GM19238 (cell line): ENCODE results near the gene ARHGAP6.
A peak's percentile ranks its signal among the peaks of the same experiment; 100 is the strongest.
"Not testable (repeated sequence)": the region's sequence is repeated elsewhere in the genome, so short reads cannot be mapped to it uniquely, and the experiment has no call there.

ENCODE experiments used
- DNase-seq: peaks from one replicate; pipeline ENCODE4 v3.0.0; 2011; ENCODE audit warnings: low spot score; ENCODE audit not compliant: insufficient read length

ARHGAP6 gene

GRCh38 chrX:11528623-11529022 lies 137.1 kb downstream of the ARHGAP6 start:
- peak; percentile 2 for DNase-seq

DNA sequence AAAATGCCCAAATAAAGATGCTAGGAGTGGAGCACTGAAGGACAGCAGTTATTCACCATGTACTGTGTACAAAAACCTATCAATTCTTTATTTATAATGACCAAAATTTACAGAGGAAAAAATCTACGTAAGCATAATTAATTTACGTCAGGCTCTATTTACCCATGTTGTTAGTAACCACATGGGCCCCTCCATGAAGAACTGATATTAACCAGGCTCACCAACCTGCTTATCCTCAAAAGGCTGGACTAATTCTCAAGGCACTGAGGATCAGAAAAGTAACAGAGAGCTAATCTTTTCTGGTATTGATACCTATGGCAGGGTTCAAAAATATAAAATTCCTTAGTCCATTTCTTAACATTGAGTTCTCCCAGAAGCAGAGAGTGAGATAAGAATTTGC lies 140.0 kb downstream of the ARHGAP6 start:
- no peak for DNase-seq

GRCh38 chrX:11519234-11519633 lies 146.5 kb downstream of the ARHGAP6 start:
- not testable (repeated sequence) for DNase-seq

DNA sequence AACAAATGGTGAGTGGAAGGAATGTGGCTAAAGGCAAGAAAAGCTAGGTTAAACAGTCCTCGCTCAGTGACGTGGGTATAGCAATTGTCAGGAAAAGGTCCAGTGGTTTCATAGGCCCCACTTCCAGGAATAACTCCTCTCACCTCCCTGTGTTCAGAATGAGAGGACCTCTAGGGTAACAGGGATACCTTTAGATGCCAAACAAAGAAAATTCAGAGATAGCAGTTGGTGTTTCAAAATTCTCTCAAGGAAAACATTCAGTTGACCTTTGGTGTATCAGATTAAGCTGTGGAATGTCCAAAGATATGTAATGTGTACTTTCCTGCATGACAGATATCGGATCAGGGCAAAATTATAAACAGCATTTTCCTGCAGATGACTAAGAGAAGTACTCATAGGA lies 155.9 kb downstream of the ARHGAP6 start:
- DNase-seq = no peak

GRCh38 chrX:11504234-11504633 lies 161.5 kb downstream of the ARHGAP6 start:
- DNase-seq = no peak

GRCh38 chrX:11499076-11500044 lies 166.4 kb downstream of the ARHGAP6 start:
- no peak for DNase-seq

DNA sequence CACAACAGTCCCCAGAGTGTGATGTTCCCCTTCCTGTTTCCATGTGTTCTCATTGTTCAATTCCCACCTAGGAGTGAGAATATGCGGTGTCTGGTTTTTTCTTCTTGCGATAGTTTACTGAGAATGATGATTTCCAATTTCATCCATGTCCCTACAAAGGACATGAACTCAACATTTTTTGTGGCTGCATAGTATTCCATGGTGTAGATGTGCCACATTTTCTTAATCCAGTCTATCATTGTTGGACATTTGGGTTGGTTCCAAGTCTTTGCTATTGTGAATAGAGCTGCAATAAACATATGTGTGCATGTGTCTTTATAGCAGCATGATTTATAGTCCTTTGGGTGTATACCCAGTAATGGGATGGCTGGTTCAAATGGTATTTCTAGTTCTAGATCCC lies 174.3 kb downstream of the ARHGAP6 start:
- not testable (repeated sequence) for DNase-seq

GRCh38 chrX:11484290-11484689 lies 181.4 kb downstream of the ARHGAP6 start:
- no peak for DNase-seq

DNA sequence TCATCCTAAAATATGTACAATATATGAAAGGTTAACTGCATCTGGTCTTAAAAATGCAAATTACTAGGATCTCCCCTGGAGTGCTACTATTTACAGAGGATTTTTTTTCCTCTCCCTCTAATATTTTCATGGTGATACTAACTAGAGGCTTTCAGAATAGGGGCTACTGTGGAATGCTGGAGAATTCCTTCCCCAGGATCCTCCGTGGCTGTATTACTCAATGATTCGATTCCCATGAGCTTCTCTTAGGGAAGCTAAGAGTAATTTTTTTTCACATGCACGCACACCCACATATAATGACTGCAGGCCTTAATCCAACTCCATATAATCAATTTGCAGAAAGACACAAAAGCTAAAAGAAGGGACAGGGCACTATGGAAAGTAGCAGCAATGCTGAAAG lies 184.7 kb downstream of the ARHGAP6 start:
- DNase-seq = no peak

- DNase-seq = no peak
Measured at GRCh38 chrX:11480626-11481025, 185.1 kb downstream of the ARHGAP6 start.

- no peak for DNase-seq
Measured at GRCh38 chrX:11478911-11479310, 186.8 kb downstream of the ARHGAP6 start.

DNA sequence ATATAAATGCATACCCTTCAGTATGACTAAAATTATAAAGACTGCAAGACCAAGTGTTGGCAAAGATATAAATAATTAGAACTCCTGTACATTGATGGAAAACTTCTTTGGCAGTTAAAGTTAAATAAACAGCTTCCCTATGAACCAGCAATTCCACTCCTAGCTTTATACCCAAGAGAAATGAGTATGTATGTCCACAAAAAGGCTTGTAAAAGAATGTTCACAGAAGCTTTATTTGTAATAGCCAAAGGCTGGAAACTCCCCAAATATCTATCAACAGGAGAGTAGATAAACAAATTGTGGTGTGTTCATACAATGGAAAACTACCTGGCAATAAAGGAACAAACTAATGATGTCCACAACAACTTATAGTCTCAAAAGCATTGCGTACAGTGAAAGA lies 187.7 kb downstream of the ARHGAP6 start:
- no peak for DNase-seq

DNA sequence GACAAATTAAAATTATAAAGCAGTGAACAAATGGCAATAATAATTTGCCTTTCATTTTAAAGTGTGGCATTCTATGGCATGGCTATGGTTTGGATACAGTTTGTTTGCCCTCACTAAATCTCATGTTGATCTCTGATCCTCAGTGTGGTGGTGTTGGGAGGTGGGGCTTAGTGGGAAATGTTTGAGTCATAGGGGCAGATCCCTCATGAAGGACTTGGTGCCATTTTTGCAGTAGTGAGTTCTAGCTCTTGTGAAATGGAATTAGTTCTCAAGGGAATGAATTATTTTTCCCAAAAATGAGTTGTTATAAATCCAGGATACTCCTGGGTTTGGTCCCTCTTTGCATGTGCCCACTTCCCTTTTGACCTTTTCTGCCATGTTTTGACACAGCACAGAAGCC lies 191.1 kb downstream of the ARHGAP6 start:
- DNase-seq = no peak

GRCh38 chrX:11474021-11474420 lies 191.7 kb downstream of the ARHGAP6 start:
- DNase-seq = no peak

DNA sequence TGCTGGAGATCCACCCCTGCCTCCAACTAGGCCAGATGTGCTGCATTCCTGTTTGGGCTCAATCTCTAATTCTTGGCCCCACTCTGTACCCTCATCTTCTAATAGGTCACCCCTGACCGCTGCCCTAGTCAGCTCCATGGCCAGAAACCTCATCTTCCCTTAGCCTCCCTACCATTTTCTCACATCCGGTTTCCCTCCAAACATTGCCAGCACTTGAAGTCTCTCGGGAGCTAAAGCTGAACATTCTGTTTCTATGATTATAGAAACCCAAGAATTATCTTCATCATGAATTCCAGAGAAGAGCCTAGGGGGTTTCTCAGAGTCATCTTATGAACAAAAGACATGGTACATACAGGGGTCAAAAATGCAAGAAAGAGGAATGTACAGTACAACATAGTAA lies 192.8 kb downstream of the ARHGAP6 start:
- no peak for DNase-seq

- no peak for DNase-seq
Measured at GRCh38 chrX:11472381-11472780, 193.3 kb downstream of the ARHGAP6 start.

GRCh38 chrX:11470250-11470974 lies 195.3 kb downstream of the ARHGAP6 start:
- DNase-seq = no peak

DNA sequence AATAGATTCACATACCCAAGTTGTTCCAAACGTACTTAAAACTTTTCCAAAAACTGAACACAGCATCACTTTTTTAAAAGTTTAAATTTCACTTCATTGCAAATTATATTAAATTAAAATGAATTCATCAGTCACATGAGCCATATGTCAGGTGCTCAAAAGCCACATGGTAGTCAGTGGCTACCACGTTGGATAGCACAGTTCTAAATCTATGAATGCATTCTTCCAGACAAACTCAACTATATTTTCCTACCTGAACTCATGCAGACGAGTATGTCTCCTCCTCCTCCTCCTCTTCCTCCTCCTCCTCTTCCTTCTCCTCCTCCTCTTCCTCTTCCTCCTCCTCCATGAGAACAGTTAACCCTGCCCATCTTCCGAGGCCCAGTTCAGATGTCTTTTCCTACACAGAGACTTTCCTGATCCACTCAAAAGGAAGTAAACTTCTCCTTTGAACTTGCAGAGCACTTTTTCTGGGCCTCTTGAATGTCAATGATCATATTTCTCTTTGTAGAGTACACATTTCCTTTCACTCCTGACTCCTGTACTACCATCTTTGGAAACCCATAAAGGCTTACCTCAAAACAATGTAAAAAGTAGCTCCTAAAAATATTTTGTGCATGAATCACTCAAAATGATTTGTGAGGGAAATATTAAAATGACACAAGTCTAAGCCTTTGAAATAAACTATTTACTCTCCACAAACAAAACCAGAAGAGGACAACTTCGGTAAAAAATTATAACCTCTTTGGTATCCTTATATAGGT lies 199.9 kb downstream of the ARHGAP6 start:
- no peak for DNase-seq

GRCh38 chrX:11464836-11465463 lies 200.8 kb downstream of the ARHGAP6 start:
- no peak for DNase-seq

DNA sequence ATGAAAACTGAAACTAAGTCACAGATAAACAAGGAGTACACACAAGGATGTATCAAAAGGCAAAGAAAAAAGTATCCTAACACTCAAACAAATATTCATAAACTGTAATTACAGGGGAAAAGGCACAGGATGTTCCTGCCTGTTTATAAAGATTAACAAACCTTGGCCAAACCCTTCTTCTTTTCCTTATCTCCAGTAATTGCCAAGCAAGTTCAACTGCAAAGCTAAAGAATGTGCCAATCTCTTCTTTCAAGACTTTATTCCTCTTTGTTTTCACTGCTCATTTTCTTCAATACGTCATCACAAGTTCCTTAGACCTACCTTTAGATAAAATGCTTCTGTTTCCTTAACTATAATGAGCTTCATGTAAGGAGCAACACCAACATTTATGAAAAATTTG lies 201.3 kb downstream of the ARHGAP6 start:
- DNase-seq = no peak

DNA sequence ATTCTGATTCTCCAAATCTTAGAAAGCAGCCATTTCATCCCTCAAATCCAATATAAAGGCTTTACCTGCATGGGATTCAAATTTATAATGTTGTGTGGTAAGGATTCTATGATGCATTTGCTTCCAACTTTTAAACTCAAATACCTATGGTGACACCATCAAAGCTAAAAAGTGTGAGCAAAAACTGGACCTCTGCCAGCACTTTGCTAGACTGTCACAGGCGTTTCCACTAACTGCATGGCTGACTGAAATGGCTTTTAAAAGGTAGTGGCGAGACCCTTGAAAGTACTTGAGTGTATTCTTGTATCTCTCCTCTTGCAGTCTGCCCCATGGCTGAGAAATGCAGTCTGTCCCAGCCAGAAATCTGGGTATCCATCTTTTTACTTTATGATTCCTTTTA lies 203.1 kb downstream of the ARHGAP6 start:
- no peak for DNase-seq
